Parathyroid adenoma (tissue), 2 donors: Measurements from ENCODE around the gene GABRD.

Experiments
- H2AFZ ChIP-seq: fragments of 300-600 bp; sonication (generic); one replicate; pipeline ENCODE4 v1.7.0; 2017; ENCODE audit warnings: antibody characterized with exemption, mild to moderate bottlenecking
- H3K27ac ChIP-seq: fragments of 300-600 bp; sonication (generic); one replicate; pipeline ENCODE4 v1.7.0; 2017
- H3K27me3 ChIP-seq: fragments of 300-600 bp; sonication (generic); one replicate; pipeline ENCODE4 v1.7.0; 2017; ENCODE audit warnings: low read length; ENCODE audit not compliant: control insufficient read depth, insufficient read depth
- H3K36me3 ChIP-seq: fragments of 300-600 bp; sonication (generic); one replicate; pipeline ENCODE4 v1.7.0; 2017; ENCODE audit warnings: low read length; ENCODE audit not compliant: control insufficient read depth, insufficient read depth
- H3K4me1 ChIP-seq: fragments of 300-600 bp; sonication (generic); one replicate; pipeline ENCODE4 v1.7.0; 2017; ENCODE audit warnings: control low read depth
- H3K4me2 ChIP-seq: fragments of 300-600 bp; sonication (generic); one replicate; pipeline ENCODE4 v1.7.0; 2017; ENCODE audit warnings: low read length
- H3K4me3 ChIP-seq: fragments of 300-600 bp; sonication (generic); one replicate; pipeline ENCODE4 v1.7.0; 2017; ENCODE audit warnings: low read depth, low read length
- H3K79me2 ChIP-seq: fragments of 300-600 bp; sonication (generic); one replicate; pipeline ENCODE4 v1.7.0; 2017; ENCODE audit warnings: control low read depth
- H3K9ac ChIP-seq: fragments of 300-600 bp; sonication (generic); one replicate; pipeline ENCODE4 v1.7.0; 2017; ENCODE audit warnings: mild to moderate bottlenecking
- H3K9me3 ChIP-seq: fragments of 300-600 bp; sonication (generic); one replicate; pipeline ENCODE4 v1.7.0; 2017; ENCODE audit warnings: low read length; ENCODE audit not compliant: control insufficient read depth
- CTCF ChIP-seq: fragments of 300-600 bp; sonication (generic); IDR thresholded peaks from one replicate; pipeline ENCODE4 v1.7.0; 2017; ENCODE audit warnings: antibody characterized with exemption, mild to moderate bottlenecking
- donor health status: primary hyperparathyroidism.

GABRD gene

DNA sequence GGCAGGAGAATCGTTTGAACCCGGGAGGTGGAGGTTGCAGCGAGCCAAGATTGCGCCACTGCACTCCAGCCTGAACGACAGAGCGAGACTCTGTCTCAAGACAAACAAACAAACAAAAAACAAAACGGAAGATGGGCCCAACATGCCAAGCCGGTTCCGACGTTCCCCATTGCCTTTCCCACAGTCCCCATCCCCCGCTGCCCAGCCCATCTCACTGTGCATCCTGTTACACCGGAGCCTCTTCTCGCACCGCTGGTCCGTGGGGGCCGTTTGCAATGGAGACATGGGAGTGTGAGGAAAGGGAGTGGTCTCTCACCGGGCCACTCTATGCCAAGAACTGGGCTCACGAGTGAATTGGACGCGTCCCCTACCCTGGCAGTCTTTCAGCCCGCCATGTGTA, 14.3 kb upstream of the GABRD start:
- no peak overlapping the region for H3K27ac ChIP-seq
- H3K36me3 ChIP-seq = no peaks in the 10 kb centered on the region
- H3K9me3 ChIP-seq = no peaks in the 10 kb centered on the region
- H3K4me2 ChIP-seq = no peak overlapping the region
- H3K27me3 ChIP-seq = no peaks in the 10 kb centered on the region
- no peaks in the 10 kb centered on the region for H3K4me1 ChIP-seq
- H2AFZ ChIP-seq = no peak overlapping the region
- no peak overlapping the region for H3K9ac ChIP-seq
- TF ChIP-seq CTCF = no peak
- no peak overlapping the region for H3K4me3 ChIP-seq
- H3K79me2 ChIP-seq = no peaks in the 10 kb centered on the region

DNA sequence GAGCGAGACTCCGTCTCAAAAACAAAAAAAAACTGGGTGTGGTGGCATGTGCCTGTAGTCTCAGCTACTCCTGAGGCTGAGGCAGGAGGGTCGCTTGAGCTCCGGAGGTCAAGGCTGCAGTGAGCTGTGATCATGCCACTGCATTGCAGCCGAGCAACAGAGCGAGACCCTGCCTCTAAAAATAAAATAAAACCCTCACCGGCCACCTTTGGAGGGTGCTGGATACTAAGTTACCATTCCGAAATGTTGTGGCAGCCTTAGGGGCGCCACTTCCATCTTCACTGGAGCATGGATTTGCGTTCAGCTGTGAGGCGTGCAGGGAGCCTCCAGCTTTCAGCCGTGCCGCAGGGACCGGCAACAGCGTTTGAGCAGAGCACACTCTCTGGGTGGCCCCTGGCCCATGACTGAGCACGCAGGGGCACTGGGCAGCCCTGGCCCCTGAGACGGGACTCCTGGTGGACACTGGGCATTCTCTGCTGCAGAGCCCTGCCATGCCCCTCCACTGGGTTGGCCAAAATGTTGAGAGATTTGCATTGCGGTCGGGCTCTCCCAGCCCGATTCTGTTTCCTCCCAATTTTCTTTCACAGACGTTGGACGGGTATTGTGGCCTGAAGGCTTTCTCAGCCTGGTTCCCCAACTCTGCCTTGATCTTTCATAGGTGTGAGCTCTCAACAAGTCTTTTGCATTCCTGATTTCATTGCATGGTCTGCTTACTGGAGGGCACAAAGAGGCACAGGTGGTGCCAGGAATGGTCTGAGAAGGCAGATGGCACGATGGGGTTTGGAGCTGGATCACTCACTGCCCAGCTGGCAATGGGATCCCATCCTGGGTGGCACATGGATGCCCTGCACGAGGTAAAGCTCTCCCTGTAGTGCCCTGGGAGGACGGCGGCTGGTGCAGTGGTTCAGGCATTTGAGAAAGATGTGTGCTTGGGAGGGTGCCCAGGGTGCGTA, 9.8 kb upstream of the GABRD start:
- Histone ChIP-seq H3K36me3 (no peaks in the 10 kb centered on the region), H3K4me3 (no peak overlapping the region), H3K4me2 (no peak overlapping the region), H3K27ac (no peak overlapping the region), H3K27me3 (no peaks in the 10 kb centered on the region), H2AFZ (no peak overlapping the region), H3K4me1 (no peaks in the 10 kb centered on the region), H3K9ac (no peak overlapping the region), H3K79me2 (no peaks in the 10 kb centered on the region), H3K9me3 (no peaks in the 10 kb centered on the region)
- no peak for TF ChIP-seq CTCF

DNA sequence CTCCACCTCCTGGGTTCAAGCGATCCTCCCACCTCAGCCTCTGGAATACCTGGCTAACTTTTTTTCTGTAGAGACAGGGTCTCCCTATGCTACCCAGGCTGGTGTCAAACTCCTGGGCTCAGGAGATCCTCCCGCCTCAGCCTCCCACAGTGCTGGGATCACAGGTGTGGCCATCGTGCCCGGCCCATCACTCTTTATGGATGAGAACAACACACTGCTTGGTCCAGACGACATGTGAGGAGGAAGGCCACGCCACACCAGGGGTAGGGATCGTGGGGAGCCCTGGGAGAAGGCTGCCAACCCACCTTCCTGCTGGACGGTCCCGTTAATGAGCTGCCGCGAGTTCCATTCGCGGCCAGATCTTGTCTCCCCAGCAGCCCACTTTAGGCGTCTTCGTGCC, 5.0 kb upstream of the GABRD start:
- Histone ChIP-seq H2AFZ (no peak overlapping the region), H3K9me3 (no peaks in the 10 kb centered on the region), H3K36me3 (no peaks in the 10 kb centered on the region), H3K4me2 (no peak overlapping the region), H3K27ac (no peak overlapping the region), H3K4me3 (no peak overlapping the region), H3K79me2 (no peaks in the 10 kb centered on the region), H3K4me1 (no peaks in the 10 kb centered on the region), H3K27me3 (no peaks in the 10 kb centered on the region), H3K9ac (no peak overlapping the region)
- no peak for TF ChIP-seq CTCF

DNA sequence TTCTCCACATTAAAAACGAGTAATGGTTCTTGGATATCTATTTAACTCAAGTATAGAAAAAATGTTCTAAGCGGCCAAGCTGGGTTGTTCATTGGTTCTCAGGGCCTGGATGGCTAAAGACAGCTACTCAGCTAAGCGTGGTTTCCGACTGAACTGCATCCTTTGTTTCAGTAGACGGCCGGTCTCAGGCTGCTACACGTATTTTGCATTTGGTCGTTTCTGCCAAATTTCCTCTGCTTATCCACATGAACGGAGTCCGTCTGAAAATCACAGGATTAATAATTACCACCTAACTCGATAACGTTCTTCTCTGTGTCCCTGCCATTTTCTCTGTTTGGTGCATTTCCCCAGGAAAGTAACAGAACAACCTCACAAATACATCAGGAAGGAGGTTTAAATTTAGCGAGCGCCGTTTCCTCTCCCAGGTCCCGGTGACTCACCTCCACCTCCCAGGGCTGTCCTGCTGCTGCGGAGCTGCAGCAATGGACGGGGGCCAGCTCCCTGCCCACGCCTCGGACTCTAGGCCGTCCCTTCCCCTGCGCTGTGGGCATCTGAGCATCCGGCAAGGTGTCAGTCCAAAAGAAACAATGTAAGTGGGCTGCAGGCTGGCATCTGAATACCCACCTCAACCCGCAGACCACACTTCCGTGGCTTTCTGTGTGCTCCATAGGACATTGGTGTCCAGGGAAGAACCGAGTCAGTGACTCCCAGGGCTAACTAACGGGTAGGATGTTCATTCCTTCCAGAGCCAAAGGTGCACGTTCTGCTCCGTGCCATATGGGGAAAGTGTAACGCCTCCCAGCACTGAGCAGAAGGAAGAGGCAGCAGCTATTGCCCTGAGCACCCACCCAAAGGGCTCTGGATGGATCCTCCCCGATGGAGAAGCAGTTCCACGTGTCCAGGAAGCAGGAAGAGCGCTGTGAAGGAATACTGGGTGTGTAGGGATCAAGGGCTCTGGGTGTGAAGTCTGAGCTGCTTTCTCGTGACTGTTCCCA, 4.1 kb upstream of the GABRD start:
- TF ChIP-seq CTCF = no peak
- H3K4me3 ChIP-seq = no peak overlapping the region
- H3K27me3 ChIP-seq = no peaks in the 10 kb centered on the region
- H2AFZ ChIP-seq = no peak overlapping the region
- H3K4me1 ChIP-seq = no peaks in the 10 kb centered on the region
- no peaks in the 10 kb centered on the region for H3K9me3 ChIP-seq
- H3K36me3 ChIP-seq = no peaks in the 10 kb centered on the region
- no peak overlapping the region for H3K27ac ChIP-seq
- no peak overlapping the region for H3K9ac ChIP-seq
- H3K79me2 ChIP-seq = no peaks in the 10 kb centered on the region
- no peak overlapping the region for H3K4me2 ChIP-seq
